Activated CD8-positive, alpha-beta T cell treated with anti-CD3 and anti-CD28 coated beads, Interleukin-2, amount 10 ng/mL, durations not matched to agents 7 days and 5 days (primary cell): ENCODE data around the gene EID2. TPM values are rescaled to one million over a fixed set of nuclear protein-coding genes. Genes with fewer than 3 reads are reported as not detected.
A peak's percentile ranks its signal among the peaks of the same experiment; 100 is the strongest.

Experiments
- ATAC-seq: fragments of 150-1000 bp; cut with Tn5 transposase; one replicate; pipeline ENCODE4 v1.10.0; 2021; ENCODE audit warnings: moderate library complexity
- CTCF ChIA-PET: fragments of 350-600 bp; sonication (Branson Sonifier 250); formaldehyde crosslinking; loops from one replicate; lab custom pipeline; 2021; ENCODE audit warnings: antibody characterized with exemption; lab: Charles Lee
- POLR2A ChIA-PET: fragments of 350-600 bp; sonication (Branson Sonifier 250); formaldehyde crosslinking; loops from one replicate; lab custom pipeline; 2021; ENCODE audit warnings: antibody characterized with exemption; lab: Charles Lee
- DNase-seq: peaks from one replicate; pipeline ENCODE4 v3.0.0-alpha.2; 2020
- H3K27ac Mint-ChIP-seq: one replicate; pipeline ENCODE4 v1.8.0; 2021; ENCODE audit warnings: mild to moderate bottlenecking, mixed read lengths
- H3K27me3 Mint-ChIP-seq: one replicate; pipeline ENCODE4 v1.8.0; 2021; ENCODE audit warnings: low read depth, mixed read lengths
- H3K36me3 Mint-ChIP-seq: one replicate; pipeline ENCODE4 v1.8.0; 2021; ENCODE audit warnings: low read depth, mixed read lengths
- H3K4me1 Mint-ChIP-seq: one replicate; pipeline ENCODE4 v1.8.0; 2021; ENCODE audit warnings: low read depth, mixed read lengths
- H3K4me3 Mint-ChIP-seq: one replicate; pipeline ENCODE4 v1.8.0; 2021; ENCODE audit warnings: mild to moderate bottlenecking, mixed read lengths
- H3K9me3 Mint-ChIP-seq: one replicate; pipeline ENCODE4 v1.8.0; 2022; ENCODE audit warnings: mixed read lengths; ENCODE audit not compliant: insufficient read depth
- total RNA-seq, 2 experiments: library from RNA; stranded (reverse); gene quantifications; one replicate each; pipeline ENCODE4 v1.2.3, GENCODE V29; 2021

EID2 gene
- total RNA-seq, 2 experiments from 2014 or later = 18.9 to 19.9 TPM

- peak; percentile 20 for ATAC-seq
- peaks cover 1% of the 10 kb centered on the region for H3K36me3 Mint-ChIP-seq
- no peaks in the 10 kb centered on the region for H3K9me3 Mint-ChIP-seq
- CTCF ChIA-PET = interaction anchor here (0.8 kb wide), 1 partner anchor 41 kb away, joined by 3 read pairs; no protein-coding TSS in a partner anchor
- H3K4me1 Mint-ChIP-seq = peaks cover 15% of the 10 kb centered on the region
- DNase-seq = no peak
- peaks cover 42% of the 10 kb centered on the region for H3K27me3 Mint-ChIP-seq
- POLR2A ChIA-PET = interaction anchor here (1.1 kb wide), 1 partner anchor 12 kb away, joined by 3 read pairs; no protein-coding TSS in a partner anchor
- no peak overlapping the region for H3K4me3 Mint-ChIP-seq
- H3K27ac Mint-ChIP-seq = no peak overlapping the region
Observed at GRCh38 chr19:39515551-39516191, 24.3 kb downstream of the EID2 start.

GRCh38 chr19:39514840-39515550 lies 25.0 kb downstream of the EID2 start, which contains the start of gene SELENOV:
SELENOV (plus strand) TSS chr19:39515139; CDS start chr19:39515213, 74 bp downstream.
- peaks cover 1% of the 10 kb centered on the region for H3K36me3 Mint-ChIP-seq
- H3K9me3 Mint-ChIP-seq = no peaks in the 10 kb centered on the region
- H3K27me3 Mint-ChIP-seq = peaks cover 42% of the 10 kb centered on the region
- H3K27ac Mint-ChIP-seq = no peak within 1 kb of the TSS
- H3K4me3 Mint-ChIP-seq = peak within 1 kb of the TSS; percentile 32
- ATAC-seq (peak; percentile 57), DNase-seq (no peak)
- CTCF ChIA-PET = interaction anchor here (0.8 to 1.2 kb wide), 3 partner anchors 11 to 41 kb away, joined by 3 to 5 read pairs (median 4); no protein-coding TSS in a partner anchor
- POLR2A ChIA-PET = interaction anchor here (1.1 kb wide), 1 partner anchor 12 kb away, joined by 3 read pairs; no protein-coding TSS in a partner anchor
- peaks cover 15% of the 10 kb centered on the region for H3K4me1 Mint-ChIP-seq

- no peak for ATAC-seq
- Mint-ChIP-seq H3K9me3 (no peaks in the 10 kb centered on the region), H3K36me3 (peaks cover 1% of the 10 kb centered on the region), H3K27ac (no peak overlapping the region), H3K4me3 (no peak overlapping the region), H3K4me1 (peaks cover 17% of the 10 kb centered on the region), H3K27me3 (peaks cover 44% of the 10 kb centered on the region)
- ChIA-PET CTCF (interaction anchor here (0.5 to 1.5 kb wide), 2 partner anchors 20 to 792 kb away, joined by 4 to 6 read pairs; partner anchors contain the start of gene EID2B), POLR2A (no interaction called here)
- no peak for DNase-seq
Observed at GRCh38 chr19:39512988-39513387, 27.0 kb downstream of the EID2 start.

- ChIA-PET CTCF (interaction anchor here (0.7 kb wide), 1 partner anchor 69 kb away, joined by 4 read pairs; no protein-coding TSS in a partner anchor), POLR2A (interaction anchor here (0.5 kb wide), 1 partner anchor 853 kb away, joined by 3 read pairs; no protein-coding TSS in a partner anchor)
- DNase-seq = no peak
- no peak for ATAC-seq
- no peaks in the 10 kb centered on the region for H3K9me3 Mint-ChIP-seq
- peaks cover 19% of the 10 kb centered on the region for H3K4me1 Mint-ChIP-seq
- no peak overlapping the region for H3K27ac Mint-ChIP-seq
- H3K4me3 Mint-ChIP-seq = no peak overlapping the region
- peaks cover 42% of the 10 kb centered on the region for H3K27me3 Mint-ChIP-seq
- no peaks in the 10 kb centered on the region for H3K36me3 Mint-ChIP-seq
Observed at GRCh38 chr19:39509233-39509632, 30.7 kb downstream of the EID2 start.

- peaks cover 40% of the 10 kb centered on the region for H3K27me3 Mint-ChIP-seq
- H3K9me3 Mint-ChIP-seq = no peaks in the 10 kb centered on the region
- ChIA-PET POLR2A (interaction anchor here (0.8 kb wide), 1 partner anchor 73 kb away, joined by 3 read pairs; no protein-coding TSS in a partner anchor), CTCF (interaction anchor here (0.7 kb wide), 1 partner anchor 68 kb away, joined by 4 read pairs; no protein-coding TSS in a partner anchor)
- H3K4me3 Mint-ChIP-seq = no peak overlapping the region
- peaks cover 22% of the 10 kb centered on the region for H3K4me1 Mint-ChIP-seq
- no peak for ATAC-seq
- no peak for DNase-seq
- H3K27ac Mint-ChIP-seq = no peak overlapping the region
- no peaks in the 10 kb centered on the region for H3K36me3 Mint-ChIP-seq
Observed at GRCh38 chr19:39508629-39509028, 31.3 kb downstream of the EID2 start.

GRCh38 chr19:39507715-39508364 lies 32.1 kb downstream of the EID2 start:
- ATAC-seq = no peak
- POLR2A ChIA-PET = interaction anchor here (0.8 to 1.5 kb wide), 2 partner anchors 11 to 73 kb away, joined by 3 to 4 read pairs; no protein-coding TSS in a partner anchor
- peaks cover 37% of the 10 kb centered on the region for H3K27me3 Mint-ChIP-seq

GRCh38 chr19:39506944-39507714 lies 32.8 kb downstream of the EID2 start:
- H3K27ac Mint-ChIP-seq = no peak overlapping the region
- ChIA-PET CTCF (interaction anchor here (0.8 to 1.5 kb wide), 3 partner anchors 10 to 165 kb away, joined by 3 to 5 read pairs (median 4); no protein-coding TSS in a partner anchor), POLR2A (interaction anchor here (1.5 kb wide), 1 partner anchor 12 kb away, joined by 4 read pairs; no protein-coding TSS in a partner anchor)
- ATAC-seq (peak; percentile 82), DNase-seq (peak; percentile 65)
- no peaks in the 10 kb centered on the region for H3K36me3 Mint-ChIP-seq
- H3K27me3 Mint-ChIP-seq = peaks cover 36% of the 10 kb centered on the region
- no peaks in the 10 kb centered on the region for H3K9me3 Mint-ChIP-seq
- H3K4me3 Mint-ChIP-seq = peak overlapping the region; percentile 75
- peaks cover 30% of the 10 kb centered on the region for H3K4me1 Mint-ChIP-seq

More at GRCh38 chr19:39507715-39508364, 32.1 kb downstream of the EID2 start:
- H3K27ac Mint-ChIP-seq = no peak overlapping the region
- H3K4me3 Mint-ChIP-seq = peak overlapping the region; percentile 75
- H3K36me3 Mint-ChIP-seq = no peaks in the 10 kb centered on the region
- no peaks in the 10 kb centered on the region for H3K9me3 Mint-ChIP-seq
- peaks cover 30% of the 10 kb centered on the region for H3K4me1 Mint-ChIP-seq
- CTCF ChIA-PET = interaction anchor here (1.4 to 1.5 kb wide), 2 partner anchors 10 to 33 kb away, joined by 4 to 5 read pairs; no protein-coding TSS in a partner anchor
- DNase-seq = no peak

- Mint-ChIP-seq H3K9me3 (no peaks in the 10 kb centered on the region), H3K4me1 (peaks cover 30% of the 10 kb centered on the region), H3K27ac (no peak overlapping the region), H3K36me3 (no peaks in the 10 kb centered on the region), H3K4me3 (peak overlapping the region; percentile 54), H3K27me3 (peaks cover 37% of the 10 kb centered on the region)
- ChIA-PET POLR2A (interaction anchor here (1.5 kb wide), 1 partner anchor 12 kb away, joined by 4 read pairs; no protein-coding TSS in a partner anchor), CTCF (interaction anchor here (0.8 to 1.5 kb wide), 2 partner anchors 32 to 166 kb away, joined by 3 to 5 read pairs; no protein-coding TSS in a partner anchor)
- ATAC-seq (no peak), DNase-seq (no peak)
Observed at GRCh38 chr19:39506598-39506943, 33.4 kb downstream of the EID2 start.

GRCh38 chr19:39502640-39503417 lies 37.1 kb downstream of the EID2 start:
- Mint-ChIP-seq H3K9me3 (no peaks in the 10 kb centered on the region), H3K27me3 (peaks cover 59% of the 10 kb centered on the region), H3K36me3 (peaks cover 2% of the 10 kb centered on the region), H3K4me3 (no peak overlapping the region), H3K27ac (peak overlapping the region; percentile 60), H3K4me1 (peaks cover 42% of the 10 kb centered on the region)
- ATAC-seq (peak; percentile 54), DNase-seq (peak; percentile 78)
- ChIA-PET CTCF (interaction anchor here (0.6 to 1.7 kb wide), 12 partner anchors 9 to 170 kb away, joined by 3 to 11 read pairs (median 5); partner anchors contain the start of genes EID2B, RPS16 and TIMM50), POLR2A (interaction anchor here (0.8 to 1.2 kb wide), 2 partner anchors 12 to 67 kb away, joined by 3 read pairs; partner anchors contain the start of genes RPS16 and SELENOV)

GRCh38 chr19:39501340-39501739 lies 38.6 kb downstream of the EID2 start:
- CTCF ChIA-PET = interaction anchor here (0.9 to 1.2 kb wide), 3 partner anchors 32 to 109 kb away, joined by 3 to 4 read pairs (median 3); partner anchors contain the start of gene EID2B

More at GRCh38 chr19:39501340-39501739, 38.6 kb downstream of the EID2 start:
- Mint-ChIP-seq H3K4me3 (no peak overlapping the region), H3K4me1 (peaks cover 31% of the 10 kb centered on the region), H3K9me3 (no peaks in the 10 kb centered on the region), H3K27ac (no peak overlapping the region), H3K36me3 (peaks cover 2% of the 10 kb centered on the region), H3K27me3 (peaks cover 59% of the 10 kb centered on the region)
- POLR2A ChIA-PET = no interaction called here
- DNase-seq = no peak
- no peak for ATAC-seq
